ENCODE results near the gene CFAP20DC. TPM values are rescaled to one million over a fixed set of nuclear protein-coding genes. Genes with fewer than 3 reads are reported as not detected.

The CFAP20DC gene
- total and polyA plus RNA-seq, 4 donors, result 0.98 to 2.1 (median 1.5) TPM

DNA sequence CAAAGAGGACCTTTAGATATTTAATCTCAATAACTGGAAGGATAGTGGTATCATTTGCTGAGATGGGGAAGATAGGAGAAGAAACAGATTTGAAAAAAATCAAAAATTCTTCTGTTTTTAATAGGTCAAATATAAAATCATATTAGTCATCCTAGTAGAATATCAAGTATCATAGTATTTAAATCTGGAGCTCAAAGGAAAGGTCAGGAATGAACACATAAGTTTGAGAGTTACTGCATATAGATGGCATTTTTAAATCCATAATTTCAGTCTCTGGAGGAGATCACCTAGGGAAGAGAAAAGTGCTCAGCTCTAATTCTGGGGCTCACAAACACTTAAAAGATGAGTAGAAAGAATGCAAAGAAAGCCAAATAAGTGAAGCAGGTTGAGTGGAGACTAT, 24.9 kb upstream of the CFAP20DC start:
- H3K4me3 ChIP-seq (ENCODE audit: low read depth in 1 of 3, low read length in 3 of 3), result no peak overlapping the region
- no peak overlapping the region for H3K9ac ChIP-seq (ENCODE audit: low read depth in 1 of 2, low read length in 2 of 2)
- no peaks in the 10 kb centered on the region for H3K4me1 ChIP-seq (ENCODE audit: control insufficient read depth in 4 of 4, insufficient read depth in 4 of 4, low read length in 3 of 4)
- no peak overlapping the region for H3K27ac ChIP-seq (ENCODE audit: low read depth in 1 of 2, low read length in 2 of 2)
- DNase-seq (ENCODE audit: low spot score), result no peak
- no peaks in the 10 kb centered on the region for H3K9me3 ChIP-seq (ENCODE audit: control insufficient read depth in 4 of 4, low read length in 3 of 4)
- H3K36me3 ChIP-seq (ENCODE audit: control insufficient read depth in 4 of 4, insufficient read depth in 3 of 4, low read depth in 1 of 4, low read length in 3 of 4), result no peaks in the 10 kb centered on the region
- TF ChIP-seq RXRA (IDR thresholded peaks at IDR 0.05), result no peak
- no peak for TF ChIP-seq JUND (IDR thresholded peaks at IDR 0.05)
- TF ChIP-seq SP1 (IDR thresholded peaks at IDR 0.05), result no peak
- TF ChIP-seq TAF1 (conservative IDR thresholded peaks at IDR 0.05), result no peak
- TF ChIP-seq YY1 (IDR thresholded peaks at IDR 0.05), result no peak
- TF ChIP-seq RAD21 (IDR thresholded peaks at IDR 0.05), result no peak
- TF ChIP-seq HNF4A (conservative IDR thresholded peaks at IDR 0.05), result no peak
- TF ChIP-seq, protein P1, sequence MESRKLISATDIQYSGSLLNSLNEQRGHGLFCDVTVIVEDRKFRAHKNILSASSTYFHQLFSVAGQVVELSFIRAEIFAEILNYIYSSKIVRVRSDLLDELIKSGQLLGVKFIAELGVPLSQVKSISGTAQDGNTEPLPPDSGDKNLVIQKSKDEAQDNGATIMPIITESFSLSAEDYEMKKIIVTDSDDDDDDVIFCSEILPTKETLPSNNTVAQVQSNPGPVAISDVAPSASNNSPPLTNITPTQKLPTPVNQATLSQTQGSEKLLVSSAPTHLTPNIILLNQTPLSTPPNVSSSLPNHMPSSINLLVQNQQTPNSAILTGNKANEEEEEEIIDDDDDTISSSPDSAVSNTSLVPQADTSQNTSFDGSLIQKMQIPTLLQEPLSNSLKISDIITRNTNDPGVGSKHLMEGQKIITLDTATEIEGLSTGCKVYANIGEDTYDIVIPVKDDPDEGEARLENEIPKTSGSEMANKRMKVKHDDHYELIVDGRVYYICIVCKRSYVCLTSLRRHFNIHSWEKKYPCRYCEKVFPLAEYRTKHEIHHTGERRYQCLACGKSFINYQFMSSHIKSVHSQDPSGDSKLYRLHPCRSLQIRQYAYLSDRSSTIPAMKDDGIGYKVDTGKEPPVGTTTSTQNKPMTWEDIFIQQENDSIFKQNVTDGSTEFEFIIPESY (IDR thresholded peaks at IDR 0.05), result no peak
- TF ChIP-seq NR2F2 (IDR thresholded peaks at IDR 0.05), result no peak
- TF ChIP-seq, protein P2, sequence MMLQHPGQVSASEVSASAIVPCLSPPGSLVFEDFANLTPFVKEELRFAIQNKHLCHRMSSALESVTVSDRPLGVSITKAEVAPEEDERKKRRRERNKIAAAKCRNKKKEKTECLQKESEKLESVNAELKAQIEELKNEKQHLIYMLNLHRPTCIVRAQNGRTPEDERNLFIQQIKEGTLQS (IDR thresholded peaks at IDR 0.05), result no peak
- no peak for TF ChIP-seq GABPA (IDR thresholded peaks at IDR 0.05 in 1 of 2, conservative IDR thresholded peaks at IDR 0.05 in 1 of 2)
- TF ChIP-seq FOXA1 (IDR thresholded peaks at IDR 0.05), result no peak
- TF ChIP-seq HNF4G (IDR thresholded peaks at IDR 0.05), result no peak
- TF ChIP-seq, protein P3, sequence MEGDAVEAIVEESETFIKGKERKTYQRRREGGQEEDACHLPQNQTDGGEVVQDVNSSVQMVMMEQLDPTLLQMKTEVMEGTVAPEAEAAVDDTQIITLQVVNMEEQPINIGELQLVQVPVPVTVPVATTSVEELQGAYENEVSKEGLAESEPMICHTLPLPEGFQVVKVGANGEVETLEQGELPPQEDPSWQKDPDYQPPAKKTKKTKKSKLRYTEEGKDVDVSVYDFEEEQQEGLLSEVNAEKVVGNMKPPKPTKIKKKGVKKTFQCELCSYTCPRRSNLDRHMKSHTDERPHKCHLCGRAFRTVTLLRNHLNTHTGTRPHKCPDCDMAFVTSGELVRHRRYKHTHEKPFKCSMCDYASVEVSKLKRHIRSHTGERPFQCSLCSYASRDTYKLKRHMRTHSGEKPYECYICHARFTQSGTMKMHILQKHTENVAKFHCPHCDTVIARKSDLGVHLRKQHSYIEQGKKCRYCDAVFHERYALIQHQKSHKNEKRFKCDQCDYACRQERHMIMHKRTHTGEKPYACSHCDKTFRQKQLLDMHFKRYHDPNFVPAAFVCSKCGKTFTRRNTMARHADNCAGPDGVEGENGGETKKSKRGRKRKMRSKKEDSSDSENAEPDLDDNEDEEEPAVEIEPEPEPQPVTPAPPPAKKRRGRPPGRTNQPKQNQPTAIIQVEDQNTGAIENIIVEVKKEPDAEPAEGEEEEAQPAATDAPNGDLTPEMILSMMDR (IDR thresholded peaks at IDR 0.05; ENCODE audit: low read depth, low read length, missing input control), result no peak
- TF ChIP-seq, protein P4, sequence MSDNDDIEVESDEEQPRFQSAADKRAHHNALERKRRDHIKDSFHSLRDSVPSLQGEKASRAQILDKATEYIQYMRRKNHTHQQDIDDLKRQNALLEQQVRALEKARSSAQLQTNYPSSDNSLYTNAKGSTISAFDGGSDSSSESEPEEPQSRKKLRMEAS (IDR thresholded peaks at IDR 0.05), result no peak
- no peak for TF ChIP-seq FOXA2 (IDR thresholded peaks at IDR 0.05)
- TF ChIP-seq, protein P5, sequence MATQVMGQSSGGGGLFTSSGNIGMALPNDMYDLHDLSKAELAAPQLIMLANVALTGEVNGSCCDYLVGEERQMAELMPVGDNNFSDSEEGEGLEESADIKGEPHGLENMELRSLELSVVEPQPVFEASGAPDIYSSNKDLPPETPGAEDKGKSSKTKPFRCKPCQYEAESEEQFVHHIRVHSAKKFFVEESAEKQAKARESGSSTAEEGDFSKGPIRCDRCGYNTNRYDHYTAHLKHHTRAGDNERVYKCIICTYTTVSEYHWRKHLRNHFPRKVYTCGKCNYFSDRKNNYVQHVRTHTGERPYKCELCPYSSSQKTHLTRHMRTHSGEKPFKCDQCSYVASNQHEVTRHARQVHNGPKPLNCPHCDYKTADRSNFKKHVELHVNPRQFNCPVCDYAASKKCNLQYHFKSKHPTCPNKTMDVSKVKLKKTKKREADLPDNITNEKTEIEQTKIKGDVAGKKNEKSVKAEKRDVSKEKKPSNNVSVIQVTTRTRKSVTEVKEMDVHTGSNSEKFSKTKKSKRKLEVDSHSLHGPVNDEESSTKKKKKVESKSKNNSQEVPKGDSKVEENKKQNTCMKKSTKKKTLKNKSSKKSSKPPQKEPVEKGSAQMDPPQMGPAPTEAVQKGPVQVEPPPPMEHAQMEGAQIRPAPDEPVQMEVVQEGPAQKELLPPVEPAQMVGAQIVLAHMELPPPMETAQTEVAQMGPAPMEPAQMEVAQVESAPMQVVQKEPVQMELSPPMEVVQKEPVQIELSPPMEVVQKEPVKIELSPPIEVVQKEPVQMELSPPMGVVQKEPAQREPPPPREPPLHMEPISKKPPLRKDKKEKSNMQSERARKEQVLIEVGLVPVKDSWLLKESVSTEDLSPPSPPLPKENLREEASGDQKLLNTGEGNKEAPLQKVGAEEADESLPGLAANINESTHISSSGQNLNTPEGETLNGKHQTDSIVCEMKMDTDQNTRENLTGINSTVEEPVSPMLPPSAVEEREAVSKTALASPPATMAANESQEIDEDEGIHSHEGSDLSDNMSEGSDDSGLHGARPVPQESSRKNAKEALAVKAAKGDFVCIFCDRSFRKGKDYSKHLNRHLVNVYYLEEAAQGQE (IDR thresholded peaks at IDR 0.05), result no peak
- TF ChIP-seq EGR1 (IDR thresholded peaks at IDR 0.05; ENCODE audit: low read depth in 2 of 2), result no peak
- H3K27me3 ChIP-seq (ENCODE audit: control insufficient read depth in 4 of 4, insufficient read depth in 4 of 4, low read length in 3 of 4), result peaks cover 0 to 5% (median 0%) of the 10 kb centered on the region in 4 donors
